Measurements from ENCODE around the gene RAB44. TPM values are rescaled to one million over a fixed set of nuclear protein-coding genes. Genes with fewer than 3 reads are reported as not detected.

The RAB44 gene
- polyA plus RNA-seq, 1 of the 3 experiments (the other 2 are of a cell fraction): 0.12 TPM

DNA sequence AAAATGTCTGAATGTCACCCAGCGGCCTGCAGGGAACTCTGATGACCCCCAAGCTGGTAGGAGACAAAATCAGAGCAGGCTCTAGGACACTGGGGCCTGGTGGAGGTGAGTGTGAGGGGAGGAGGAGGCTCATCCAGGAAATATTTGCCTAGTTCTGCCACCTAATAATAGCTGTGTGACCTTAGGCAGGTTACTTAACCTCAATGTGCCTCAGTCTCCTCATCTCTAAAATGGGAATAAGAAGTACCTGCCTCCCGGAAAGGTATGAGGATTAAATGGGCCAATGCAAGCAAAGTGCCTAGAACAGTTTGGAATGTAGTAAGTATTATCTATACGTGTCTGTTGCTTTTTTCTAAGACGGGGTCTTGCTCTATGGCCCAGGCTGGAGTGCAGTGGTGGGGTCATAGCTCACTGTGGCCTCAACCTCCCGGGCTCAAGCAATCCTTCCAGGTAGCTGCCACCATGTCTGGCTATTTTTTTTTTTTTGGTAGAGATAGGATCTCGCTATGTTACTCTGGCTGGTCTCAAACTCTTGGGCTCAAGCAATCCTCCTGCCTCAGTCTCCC, 60.4 kb downstream of the RAB44 start:
- Histone ChIP-seq H3K27ac (ENCODE audit: low read depth in 2 of 2, low read length in 1 of 2) (no peak overlapping the region), H3K79me2 (ENCODE audit: insufficient read depth) (no peaks in the 10 kb centered on the region), H3K36me3 (replicated peaks in 1 of 2; ENCODE audit: control insufficient read depth in 1 of 2, insufficient read depth in 2 of 2, low read length in 1 of 2) (no peaks in the 10 kb centered on the region), H2AFZ (ENCODE audit: low read depth) (no peak overlapping the region), H3K9me3 (no peaks in the 10 kb centered on the region), H3K9ac (no peak overlapping the region), H3K4me2 (no peak overlapping the region), H4K20me1 (ENCODE audit: insufficient read depth) (no peaks in the 10 kb centered on the region), H3K4me3 (ENCODE audit: low read depth in 2 of 2, low read length in 1 of 2) (no peak overlapping the region), H3K9me2 (no peaks in the 10 kb centered on the region), H3K4me1 (ENCODE audit: control insufficient read depth in 1 of 2, insufficient read depth in 2 of 2, low read depth in 1 of 2, low read length in 1 of 2) (peaks cover 0 to 24% of the 10 kb centered on the region in 2 experiments; a peak in 2 of 4 replicates), H3K27me3 (ENCODE audit: insufficient read depth) (no peaks in the 10 kb centered on the region), H3F3A (replicated peaks; ENCODE audit: insufficient read depth) (no peaks in the 10 kb centered on the region)
- WGBS (ENCODE audit: low lambda C conversion rate): 67% methylated on average over 5 of the region's 6 CpGs
- TF ChIP-seq NRF1 (IDR thresholded peaks at IDR 0.05; ENCODE audit: low read depth, low read length) (no peak), TEAD4 (IDR thresholded peaks at IDR 0.05; ENCODE audit: borderline replicate concordance, insufficient read depth) (no peak)
- CTCF ChIA-PET: interaction anchor here (0.8 to 10.9 kb wide), 26 partner anchors 8 to 417 kb away, joined by 3 to 111 read pairs (median 6); partner anchors contain the start of gene PPIL1
- POLR2A ChIA-PET: interaction anchor here (0.5 kb wide), 1 partner anchor 143 kb away, joined by 4 read pairs; no protein-coding TSS in a partner anchor
- no peak for DNase-seq

DNA sequence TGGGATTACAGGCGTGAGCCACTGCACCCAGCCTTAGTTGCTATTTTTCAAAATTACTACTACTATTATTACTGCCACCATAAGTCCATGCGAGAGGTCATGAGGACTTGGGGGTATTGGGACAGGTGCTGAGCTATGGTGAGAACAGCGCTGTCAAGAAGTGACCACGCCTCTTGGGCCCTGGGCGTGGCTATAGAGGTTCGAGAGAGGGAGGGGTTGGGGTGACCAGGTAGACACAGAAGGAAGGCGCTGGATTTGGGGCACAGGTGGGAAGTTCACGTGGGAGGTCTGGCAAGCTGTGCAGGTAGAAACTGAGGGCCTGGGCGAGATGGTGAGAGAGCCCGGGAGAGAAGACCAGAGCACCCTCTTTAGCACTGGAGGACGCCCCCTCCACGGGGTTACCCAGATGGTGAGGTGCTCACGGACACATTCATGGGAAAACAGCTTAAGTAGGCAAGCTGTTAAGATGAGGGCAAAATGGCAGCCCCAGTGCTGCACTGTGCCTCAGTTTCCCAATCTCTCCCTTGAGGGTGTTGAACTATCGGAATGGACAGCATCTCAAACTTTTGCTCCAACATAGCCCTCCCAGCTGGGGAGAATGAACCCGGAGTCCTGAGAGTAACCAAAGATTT, 61.0 kb downstream of the RAB44 start:
- Histone ChIP-seq H3K4me1 (ENCODE audit: control insufficient read depth in 1 of 2, insufficient read depth in 2 of 2, low read depth in 1 of 2, low read length in 1 of 2) (peaks cover 0 to 21% of the 10 kb centered on the region in 2 experiments; a peak in 2 of 4 replicates), H3K9ac (no peak overlapping the region), H3K9me3 (no peaks in the 10 kb centered on the region), H3F3A (replicated peaks; ENCODE audit: insufficient read depth) (no peaks in the 10 kb centered on the region), H3K4me2 (no peak overlapping the region), H3K27me3 (ENCODE audit: insufficient read depth) (no peaks in the 10 kb centered on the region), H3K4me3 (ENCODE audit: low read depth in 2 of 2, low read length in 1 of 2) (no peak overlapping the region), H3K79me2 (ENCODE audit: insufficient read depth) (no peaks in the 10 kb centered on the region), H3K36me3 (replicated peaks in 1 of 2; ENCODE audit: control insufficient read depth in 1 of 2, insufficient read depth in 2 of 2, low read length in 1 of 2) (no peaks in the 10 kb centered on the region), H4K20me1 (ENCODE audit: insufficient read depth) (no peaks in the 10 kb centered on the region), H3K27ac (ENCODE audit: low read depth in 2 of 2, low read length in 1 of 2) (no peak overlapping the region), H2AFZ (ENCODE audit: low read depth) (no peak overlapping the region), H3K9me2 (no peaks in the 10 kb centered on the region)
- DNase-seq: no peak
- 72% methylated on average over 14 of the region's 15 CpGs for WGBS (ENCODE audit: low lambda C conversion rate)
- CTCF ChIA-PET: interaction anchor here (0.6 to 10.9 kb wide), 57 partner anchors 7 to 456 kb away, joined by 3 to 111 read pairs (median 6); partner anchors contain the start of genes C6orf89 and PPIL1
- TF ChIP-seq, protein P1, sequence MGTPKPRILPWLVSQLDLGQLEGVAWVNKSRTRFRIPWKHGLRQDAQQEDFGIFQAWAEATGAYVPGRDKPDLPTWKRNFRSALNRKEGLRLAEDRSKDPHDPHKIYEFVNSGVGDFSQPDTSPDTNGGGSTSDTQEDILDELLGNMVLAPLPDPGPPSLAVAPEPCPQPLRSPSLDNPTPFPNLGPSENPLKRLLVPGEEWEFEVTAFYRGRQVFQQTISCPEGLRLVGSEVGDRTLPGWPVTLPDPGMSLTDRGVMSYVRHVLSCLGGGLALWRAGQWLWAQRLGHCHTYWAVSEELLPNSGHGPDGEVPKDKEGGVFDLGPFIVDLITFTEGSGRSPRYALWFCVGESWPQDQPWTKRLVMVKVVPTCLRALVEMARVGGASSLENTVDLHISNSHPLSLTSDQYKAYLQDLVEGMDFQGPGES (IDR thresholded peaks at IDR 0.05; ENCODE audit: low read depth, low read length): no peak
- TF ChIP-seq TCF12 (IDR thresholded peaks at IDR 0.05) (no peak), FOXM1 (IDR thresholded peaks at IDR 0.05; ENCODE audit: low read depth) (no peak), NFIC (IDR thresholded peaks at IDR 0.05; ENCODE audit: borderline replicate concordance) (no peak), FOSL2 (IDR thresholded peaks at IDR 0.05; ENCODE audit: borderline replicate concordance, low read depth) (no peak), EZH2phosphoT487 (IDR thresholded peaks at IDR 0.05; ENCODE audit: borderline replicate concordance, low read depth) (no peak), GABPA (IDR thresholded peaks at IDR 0.05; ENCODE audit: low read depth) (no peak), MXI1 (IDR thresholded peaks at IDR 0.05; ENCODE audit: low read depth, low read length) (no peak)
- TF ChIP-seq, protein P2, sequence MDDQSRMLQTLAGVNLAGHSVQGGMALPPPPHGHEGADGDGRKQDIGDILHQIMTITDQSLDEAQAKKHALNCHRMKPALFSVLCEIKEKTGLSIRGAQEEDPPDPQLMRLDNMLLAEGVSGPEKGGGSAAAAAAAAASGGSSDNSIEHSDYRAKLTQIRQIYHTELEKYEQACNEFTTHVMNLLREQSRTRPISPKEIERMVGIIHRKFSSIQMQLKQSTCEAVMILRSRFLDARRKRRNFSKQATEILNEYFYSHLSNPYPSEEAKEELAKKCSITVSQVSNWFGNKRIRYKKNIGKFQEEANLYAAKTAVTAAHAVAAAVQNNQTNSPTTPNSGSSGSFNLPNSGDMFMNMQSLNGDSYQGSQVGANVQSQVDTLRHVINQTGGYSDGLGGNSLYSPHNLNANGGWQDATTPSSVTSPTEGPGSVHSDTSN (IDR thresholded peaks at IDR 0.05): no peak
- TF ChIP-seq, protein P3, sequence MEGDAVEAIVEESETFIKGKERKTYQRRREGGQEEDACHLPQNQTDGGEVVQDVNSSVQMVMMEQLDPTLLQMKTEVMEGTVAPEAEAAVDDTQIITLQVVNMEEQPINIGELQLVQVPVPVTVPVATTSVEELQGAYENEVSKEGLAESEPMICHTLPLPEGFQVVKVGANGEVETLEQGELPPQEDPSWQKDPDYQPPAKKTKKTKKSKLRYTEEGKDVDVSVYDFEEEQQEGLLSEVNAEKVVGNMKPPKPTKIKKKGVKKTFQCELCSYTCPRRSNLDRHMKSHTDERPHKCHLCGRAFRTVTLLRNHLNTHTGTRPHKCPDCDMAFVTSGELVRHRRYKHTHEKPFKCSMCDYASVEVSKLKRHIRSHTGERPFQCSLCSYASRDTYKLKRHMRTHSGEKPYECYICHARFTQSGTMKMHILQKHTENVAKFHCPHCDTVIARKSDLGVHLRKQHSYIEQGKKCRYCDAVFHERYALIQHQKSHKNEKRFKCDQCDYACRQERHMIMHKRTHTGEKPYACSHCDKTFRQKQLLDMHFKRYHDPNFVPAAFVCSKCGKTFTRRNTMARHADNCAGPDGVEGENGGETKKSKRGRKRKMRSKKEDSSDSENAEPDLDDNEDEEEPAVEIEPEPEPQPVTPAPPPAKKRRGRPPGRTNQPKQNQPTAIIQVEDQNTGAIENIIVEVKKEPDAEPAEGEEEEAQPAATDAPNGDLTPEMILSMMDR (IDR thresholded peaks at IDR 0.05): no peak
- POLR2A ChIA-PET: interaction anchor here (0.5 to 0.9 kb wide), 2 partner anchors 144 kb away, joined by 4 read pairs; no protein-coding TSS in a partner anchor

Measured in SK-N-SH (cell line).